ENCODE results near the gene CLMN. TPM values are rescaled to one million over a fixed set of nuclear protein-coding genes. Genes with fewer than 3 reads are reported as not detected.

CLMN gene
- total RNA-seq, 1 experiment from 2014 or later, result 111 TPM

GRCh38 chr14:95335071-95335470 is 15.4 kb upstream of the CLMN start:
- H3K36me3 Mint-ChIP-seq (ENCODE audit: insufficient read depth, unreplicated experiment), result no peaks in the 10 kb centered on the region

GRCh38 chr14:95334044-95334443 is 14.3 kb upstream of the CLMN start:
- H3K36me3 Mint-ChIP-seq (ENCODE audit: insufficient read depth, unreplicated experiment), result no peaks in the 10 kb centered on the region
- BruUV-seq (replicated peaks), result no TSS peak
- CTCF ChIA-PET, result no interaction called here
- no peak overlapping the region for H3K4me3 Mint-ChIP-seq (ENCODE audit: low read depth, unreplicated experiment)
- no peak for TF ChIP-seq CTCF (IDR thresholded peaks at IDR 0.05; ENCODE audit: unreplicated experiment)
- H3K9me3 Mint-ChIP-seq (ENCODE audit: low read depth, unreplicated experiment), result peaks cover 4% of the 10 kb centered on the region
- H3K27ac Mint-ChIP-seq (ENCODE audit: unreplicated experiment), result no peak overlapping the region
- intact Hi-C loops (cut with micrococcal nuclease; ENCODE audit: unreplicated experiment), result no loop called here
- peaks cover 8% of the 10 kb centered on the region for H3K4me1 Mint-ChIP-seq (ENCODE audit: low read depth, unreplicated experiment)
- H3K27me3 Mint-ChIP-seq (ENCODE audit: unreplicated experiment), result peaks cover 16% of the 10 kb centered on the region
- DNase-seq, result no peak

More at GRCh38 chr14:95335071-95335470, 15.4 kb upstream of the CLMN start:
- no peak overlapping the region for H3K4me3 Mint-ChIP-seq (ENCODE audit: low read depth, unreplicated experiment)
- H3K27me3 Mint-ChIP-seq (ENCODE audit: unreplicated experiment), result peaks cover 16% of the 10 kb centered on the region
- CTCF ChIA-PET, result no interaction called here
- H3K4me1 Mint-ChIP-seq (ENCODE audit: low read depth, unreplicated experiment), result peaks cover 18% of the 10 kb centered on the region
- no TSS peak for BruUV-seq (replicated peaks)
- intact Hi-C loops (cut with micrococcal nuclease; ENCODE audit: unreplicated experiment), result no loop called here
- peaks cover 4% of the 10 kb centered on the region for H3K9me3 Mint-ChIP-seq (ENCODE audit: low read depth, unreplicated experiment)
- no peak for DNase-seq
- H3K27ac Mint-ChIP-seq (ENCODE audit: unreplicated experiment), result no peak overlapping the region
- no peak for TF ChIP-seq CTCF (IDR thresholded peaks at IDR 0.05; ENCODE audit: unreplicated experiment)

GRCh38 chr14:95332641-95333040 is 12.9 kb upstream of the CLMN start:
- Mint-ChIP-seq H3K36me3 (ENCODE audit: insufficient read depth, unreplicated experiment) (no peaks in the 10 kb centered on the region), H3K9me3 (ENCODE audit: low read depth, unreplicated experiment) (peaks cover 4% of the 10 kb centered on the region), H3K27ac (ENCODE audit: unreplicated experiment) (no peak overlapping the region), H3K4me3 (ENCODE audit: low read depth, unreplicated experiment) (no peak overlapping the region), H3K4me1 (ENCODE audit: low read depth, unreplicated experiment) (peaks cover 8% of the 10 kb centered on the region), H3K27me3 (ENCODE audit: unreplicated experiment) (peaks cover 16% of the 10 kb centered on the region)
- intact Hi-C loops (cut with micrococcal nuclease; ENCODE audit: unreplicated experiment), result no loop called here
- TF ChIP-seq CTCF (IDR thresholded peaks at IDR 0.05; ENCODE audit: unreplicated experiment), result no peak
- no TSS peak for BruUV-seq (replicated peaks)
- CTCF ChIA-PET, result no interaction called here
- DNase-seq, result no peak

- no peak for TF ChIP-seq CTCF (IDR thresholded peaks at IDR 0.05; ENCODE audit: unreplicated experiment)
- CTCF ChIA-PET, result no interaction called here
- H3K27me3 Mint-ChIP-seq (ENCODE audit: unreplicated experiment), result peaks cover 11% of the 10 kb centered on the region
- intact Hi-C loops (cut with micrococcal nuclease; ENCODE audit: unreplicated experiment), result no loop called here
- H3K27ac Mint-ChIP-seq (ENCODE audit: unreplicated experiment), result no peak overlapping the region
- no peak for DNase-seq
- BruUV-seq (replicated peaks), result no TSS peak
- peaks cover 8% of the 10 kb centered on the region for H3K4me1 Mint-ChIP-seq (ENCODE audit: low read depth, unreplicated experiment)
- peaks cover 4% of the 10 kb centered on the region for H3K9me3 Mint-ChIP-seq (ENCODE audit: low read depth, unreplicated experiment)
- no peaks in the 10 kb centered on the region for H3K36me3 Mint-ChIP-seq (ENCODE audit: insufficient read depth, unreplicated experiment)
- H3K4me3 Mint-ChIP-seq (ENCODE audit: low read depth, unreplicated experiment), result no peak overlapping the region
Measured at GRCh38 chr14:95331708-95332408, 12.2 kb upstream of the CLMN start.

Measured in Calu3 (cell line).